Gastroesophageal sphincter (tissue), 3 donors: Measurements from ENCODE around the gene SKIDA1.

ENCODE experiments used
- POLR2AphosphoS5 ChIP-seq: sonication (generic); formaldehyde crosslinking; IDR thresholded peaks from one replicate; pipeline ENCODE4 v1.6.1; 2017; ENCODE audit warnings: antibody characterized with exemption
- TF ChIP-seq, protein P1 (sequence below), 4 experiments: fragments of 200-600 bp in 2 of 4; fragments of 450-650 bp in 2 of 4; sonication (generic) in 1 of 4; IDR thresholded peaks; one replicate each; pipeline ENCODE4 v1.5.1; 2017 to 2019; ENCODE audit warnings: antibody characterized with exemption in 4 of 4, mild to moderate bottlenecking in 2 of 4, moderate library complexity in 2 of 4

DNA sequence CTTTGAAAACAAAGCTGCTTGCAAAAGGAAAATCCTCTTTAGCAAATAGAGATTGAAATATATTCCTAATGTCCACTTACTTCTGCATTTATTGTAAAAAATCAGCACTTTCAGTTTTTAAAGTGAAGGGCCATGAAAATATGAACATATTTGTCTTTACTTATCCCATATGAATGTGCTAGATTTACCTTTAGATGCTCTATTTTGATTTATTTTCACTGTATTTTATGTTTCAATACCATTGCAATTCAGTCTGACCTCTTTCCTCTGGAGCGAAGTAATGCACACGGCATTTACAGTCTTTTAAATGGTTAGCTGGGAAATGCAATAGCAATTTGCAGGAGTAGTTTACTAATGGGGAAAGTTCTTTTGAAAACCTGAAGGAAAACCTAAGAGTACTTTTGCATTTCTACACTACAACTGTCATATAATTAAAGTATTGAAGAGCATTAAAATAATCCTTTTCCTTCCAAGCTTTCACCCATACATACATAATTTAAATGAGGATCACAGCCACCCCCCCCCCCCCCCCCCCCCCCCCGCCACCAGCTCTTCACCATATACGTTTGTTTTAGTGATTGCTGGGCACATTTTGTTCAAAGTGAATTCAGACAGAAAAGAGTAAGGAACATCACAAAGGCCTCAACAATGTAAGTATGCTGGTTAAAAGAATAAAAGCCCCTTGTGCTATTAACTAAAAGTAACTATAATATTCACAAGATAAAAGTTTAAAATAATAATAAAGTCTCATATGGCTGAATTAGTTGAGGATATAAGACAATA is 3.5 kb downstream of the SKIDA1 start:
- no peak for TF ChIP-seq POLR2AphosphoS5
- TF ChIP-seq, protein P1, sequence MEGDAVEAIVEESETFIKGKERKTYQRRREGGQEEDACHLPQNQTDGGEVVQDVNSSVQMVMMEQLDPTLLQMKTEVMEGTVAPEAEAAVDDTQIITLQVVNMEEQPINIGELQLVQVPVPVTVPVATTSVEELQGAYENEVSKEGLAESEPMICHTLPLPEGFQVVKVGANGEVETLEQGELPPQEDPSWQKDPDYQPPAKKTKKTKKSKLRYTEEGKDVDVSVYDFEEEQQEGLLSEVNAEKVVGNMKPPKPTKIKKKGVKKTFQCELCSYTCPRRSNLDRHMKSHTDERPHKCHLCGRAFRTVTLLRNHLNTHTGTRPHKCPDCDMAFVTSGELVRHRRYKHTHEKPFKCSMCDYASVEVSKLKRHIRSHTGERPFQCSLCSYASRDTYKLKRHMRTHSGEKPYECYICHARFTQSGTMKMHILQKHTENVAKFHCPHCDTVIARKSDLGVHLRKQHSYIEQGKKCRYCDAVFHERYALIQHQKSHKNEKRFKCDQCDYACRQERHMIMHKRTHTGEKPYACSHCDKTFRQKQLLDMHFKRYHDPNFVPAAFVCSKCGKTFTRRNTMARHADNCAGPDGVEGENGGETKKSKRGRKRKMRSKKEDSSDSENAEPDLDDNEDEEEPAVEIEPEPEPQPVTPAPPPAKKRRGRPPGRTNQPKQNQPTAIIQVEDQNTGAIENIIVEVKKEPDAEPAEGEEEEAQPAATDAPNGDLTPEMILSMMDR (IDR thresholded peaks at IDR 0.05), result no peak
